WTC11 (cell line): ENCODE measurements around the gene PLA2G4A.

ENCODE experiments used
- TF ChIP-seq, protein P1 (sequence below): fragments of 200-600 bp; IDR thresholded peaks from 2 replicates; pipeline ENCODE4 v1.8.0; 2022; ENCODE audit warnings: antibody characterized with exemption
- TF ChIP-seq, protein P2 (sequence below): sonication (generic); formaldehyde crosslinking; IDR thresholded peaks from 2 replicates; pipeline ENCODE4 v1.8.1; 2023; ENCODE audit warnings: mild to moderate bottlenecking, moderate library complexity, missing genetic modification reagents

DNA sequence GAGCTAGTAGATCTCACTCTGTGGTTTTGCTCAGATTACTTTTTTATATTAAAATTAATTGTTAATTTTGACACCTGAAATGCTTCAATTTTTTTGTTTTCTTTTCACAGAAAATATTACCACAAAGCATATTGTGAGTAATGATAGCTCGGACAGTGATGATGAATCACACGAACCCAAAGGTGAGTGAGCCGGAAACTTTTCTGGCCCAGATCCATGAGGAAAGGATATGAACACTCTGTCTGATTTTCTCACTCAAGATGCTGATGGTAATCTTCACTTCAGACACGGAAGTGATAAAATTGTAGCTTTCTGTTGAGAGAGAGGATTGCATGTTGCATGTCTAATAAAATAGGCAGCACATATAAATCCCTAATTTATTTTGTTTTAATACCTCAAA is 121.8 kb downstream of the PLA2G4A start:
- TF ChIP-seq, protein P1, sequence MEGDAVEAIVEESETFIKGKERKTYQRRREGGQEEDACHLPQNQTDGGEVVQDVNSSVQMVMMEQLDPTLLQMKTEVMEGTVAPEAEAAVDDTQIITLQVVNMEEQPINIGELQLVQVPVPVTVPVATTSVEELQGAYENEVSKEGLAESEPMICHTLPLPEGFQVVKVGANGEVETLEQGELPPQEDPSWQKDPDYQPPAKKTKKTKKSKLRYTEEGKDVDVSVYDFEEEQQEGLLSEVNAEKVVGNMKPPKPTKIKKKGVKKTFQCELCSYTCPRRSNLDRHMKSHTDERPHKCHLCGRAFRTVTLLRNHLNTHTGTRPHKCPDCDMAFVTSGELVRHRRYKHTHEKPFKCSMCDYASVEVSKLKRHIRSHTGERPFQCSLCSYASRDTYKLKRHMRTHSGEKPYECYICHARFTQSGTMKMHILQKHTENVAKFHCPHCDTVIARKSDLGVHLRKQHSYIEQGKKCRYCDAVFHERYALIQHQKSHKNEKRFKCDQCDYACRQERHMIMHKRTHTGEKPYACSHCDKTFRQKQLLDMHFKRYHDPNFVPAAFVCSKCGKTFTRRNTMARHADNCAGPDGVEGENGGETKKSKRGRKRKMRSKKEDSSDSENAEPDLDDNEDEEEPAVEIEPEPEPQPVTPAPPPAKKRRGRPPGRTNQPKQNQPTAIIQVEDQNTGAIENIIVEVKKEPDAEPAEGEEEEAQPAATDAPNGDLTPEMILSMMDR = no peak
- TF ChIP-seq, protein P2, sequence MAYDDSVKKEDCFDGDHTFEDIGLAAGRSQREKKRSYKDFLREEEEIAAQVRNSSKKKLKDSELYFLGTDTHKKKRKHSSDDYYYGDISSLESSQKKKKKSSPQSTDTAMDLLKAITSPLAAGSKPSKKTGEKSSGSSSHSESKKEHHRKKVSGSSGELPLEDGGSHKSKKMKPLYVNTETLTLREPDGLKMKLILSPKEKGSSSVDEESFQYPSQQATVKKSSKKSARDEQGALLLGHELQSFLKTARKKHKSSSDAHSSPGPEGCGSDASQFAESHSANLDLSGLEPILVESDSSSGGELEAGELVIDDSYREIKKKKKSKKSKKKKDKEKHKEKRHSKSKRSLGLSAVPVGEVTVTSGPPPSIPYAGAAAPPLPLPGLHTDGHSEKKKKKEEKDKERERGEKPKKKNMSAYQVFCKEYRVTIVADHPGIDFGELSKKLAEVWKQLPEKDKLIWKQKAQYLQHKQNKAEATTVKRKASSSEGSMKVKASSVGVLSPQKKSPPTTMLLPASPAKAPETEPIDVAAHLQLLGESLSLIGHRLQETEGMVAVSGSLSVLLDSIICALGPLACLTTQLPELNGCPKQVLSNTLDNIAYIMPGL (CRISPR knock-in tag) = no peak
